Testis (tissue), 3 donors: ENCODE results near the gene KRT2. TPM values are rescaled to one million over a fixed set of nuclear protein-coding genes. Genes with fewer than 3 reads are reported as not detected.

Experiments used
- DNase-seq: peaks from one replicate; pipeline ENCODE4 v3.0.0-alpha.2; 2019
- H3K27ac ChIP-seq, 2 donors: fragments of 200-600 bp; sonication (generic); one replicate each; pipeline ENCODE4 v1.5.1; 2019
- H3K27me3 ChIP-seq: fragments of 200-600 bp; sonication (generic); one replicate; pipeline ENCODE4 v1.5.1; 2019
- H3K36me3 ChIP-seq: fragments of 200-600 bp; sonication (generic); one replicate; pipeline ENCODE4 v1.5.1; 2017; ENCODE audit warnings: low read depth; ENCODE audit errors: missing control alignments
- H3K4me1 ChIP-seq: fragments of 200-600 bp; sonication (generic); one replicate; pipeline ENCODE4 v1.5.1; 2019
- H3K4me3 ChIP-seq, 2 donors: fragments of 200-600 bp; sonication (generic); one replicate each; pipeline ENCODE4 v1.5.1; 2017 to 2019
- H3K9me3 ChIP-seq: fragments of 200-600 bp; sonication (generic); one replicate; pipeline ENCODE4 v1.5.1; 2017
- POLR2A ChIP-seq: fragments of 450-650 bp; IDR thresholded peaks from one replicate; pipeline ENCODE4 v1.6.1; 2017; ENCODE audit warnings: antibody characterized with exemption, mild to moderate bottlenecking, moderate library complexity
- whole genome bisulfite sequencing, 2 donors: methylation state at CpG; one replicate each; pipeline ENCODE4 v1.1.5; 2018; 5-methylcytosine and 5-hydroxymethylcytosine counted together
- intact Hi-C: fragments of 100-400 bp; cut with DNase I; formaldehyde crosslinking; loops from one replicate; pipeline ENCODE4 v1.15.1; 2023; ENCODE audit warnings: low total_unique reads
- polyA plus RNA-seq: library from polyadenylated mRNA; stranded (reverse); fragments of 350-450 nt; fragmentation: Illumina TruSeq; extraction: RNeasy Lipid Tissue Mini Kit (QIAGEN cat#74804); gene quantifications from one replicate; pipeline ENCODE4 v1.2.3, GENCODE V29; 2014; ENCODE audit warnings: low read depth, low replicate concordance; ENCODE audit not compliant: insufficient read depth
- total RNA-seq, 2 donors: library from RNA; depleted of rRNA; stranded (reverse); fragments of >200 nt; gene quantifications; one replicate each; pipeline ENCODE4 v1.2.3, GENCODE V29; 2016
- TF ChIP-seq, protein P1 (sequence below), 3 experiments: fragments of 450-650 bp in 2 of 3; fragments of 200-600 bp in 1 of 3; sonication (generic) in 1 of 3; IDR thresholded peaks; one replicate each; pipeline ENCODE4 v1.5.1; 2016 to 2019; ENCODE audit warnings: antibody characterized with exemption in 3 of 3, mild to moderate bottlenecking in 2 of 3, moderate library complexity in 1 of 3

Gene KRT2
- total and polyA plus RNA-seq, 3 donors from 2014 or later: not detected

DNA sequence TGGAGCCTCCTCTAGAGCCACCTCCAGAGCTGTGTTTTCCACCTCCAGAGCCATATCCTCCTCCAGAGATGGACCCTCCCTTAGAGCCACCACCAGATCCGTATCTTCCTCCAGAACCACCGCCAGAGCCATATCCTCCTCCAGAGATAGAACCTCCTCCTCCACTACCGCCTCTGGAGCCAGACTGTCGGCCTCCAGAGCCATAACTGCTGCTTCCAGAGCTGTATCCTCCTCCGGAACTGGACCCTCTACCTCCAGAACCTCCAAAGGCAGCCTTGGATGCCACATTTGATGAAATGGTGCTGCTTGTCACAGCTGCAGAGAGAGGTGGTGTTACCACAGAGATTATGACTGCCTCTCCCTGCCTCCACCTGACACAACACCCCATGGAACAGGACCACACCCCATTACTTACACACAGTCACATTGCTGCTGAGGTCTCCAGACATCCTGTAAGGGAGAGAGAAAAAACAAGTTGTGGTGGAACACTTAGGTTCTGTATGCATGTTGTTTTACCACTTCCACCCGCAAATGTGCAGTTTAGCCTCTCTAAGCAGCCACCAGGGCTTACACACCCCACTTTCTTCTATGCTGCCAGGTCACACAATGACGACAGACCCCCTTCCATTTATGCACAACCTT, 6.8 kb downstream of the KRT2 start:
- intact Hi-C loops: no loop called here
- Histone ChIP-seq H3K4me1 (no peaks in the 10 kb centered on the region), H3K27ac (no peak overlapping the region), H3K4me3 (no peak overlapping the region), H3K9me3 (no peaks in the 10 kb centered on the region), H3K36me3 (no peaks in the 10 kb centered on the region), H3K27me3 (no peaks in the 10 kb centered on the region)
- no peak for DNase-seq
- 79 to 81% methylated on average over 7 of the region's 7 CpGs for WGBS, 2 donors
- TF ChIP-seq POLR2A: no peak
- TF ChIP-seq, protein P1, sequence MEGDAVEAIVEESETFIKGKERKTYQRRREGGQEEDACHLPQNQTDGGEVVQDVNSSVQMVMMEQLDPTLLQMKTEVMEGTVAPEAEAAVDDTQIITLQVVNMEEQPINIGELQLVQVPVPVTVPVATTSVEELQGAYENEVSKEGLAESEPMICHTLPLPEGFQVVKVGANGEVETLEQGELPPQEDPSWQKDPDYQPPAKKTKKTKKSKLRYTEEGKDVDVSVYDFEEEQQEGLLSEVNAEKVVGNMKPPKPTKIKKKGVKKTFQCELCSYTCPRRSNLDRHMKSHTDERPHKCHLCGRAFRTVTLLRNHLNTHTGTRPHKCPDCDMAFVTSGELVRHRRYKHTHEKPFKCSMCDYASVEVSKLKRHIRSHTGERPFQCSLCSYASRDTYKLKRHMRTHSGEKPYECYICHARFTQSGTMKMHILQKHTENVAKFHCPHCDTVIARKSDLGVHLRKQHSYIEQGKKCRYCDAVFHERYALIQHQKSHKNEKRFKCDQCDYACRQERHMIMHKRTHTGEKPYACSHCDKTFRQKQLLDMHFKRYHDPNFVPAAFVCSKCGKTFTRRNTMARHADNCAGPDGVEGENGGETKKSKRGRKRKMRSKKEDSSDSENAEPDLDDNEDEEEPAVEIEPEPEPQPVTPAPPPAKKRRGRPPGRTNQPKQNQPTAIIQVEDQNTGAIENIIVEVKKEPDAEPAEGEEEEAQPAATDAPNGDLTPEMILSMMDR (IDR thresholded peaks at IDR 0.05): no peak

DNA sequence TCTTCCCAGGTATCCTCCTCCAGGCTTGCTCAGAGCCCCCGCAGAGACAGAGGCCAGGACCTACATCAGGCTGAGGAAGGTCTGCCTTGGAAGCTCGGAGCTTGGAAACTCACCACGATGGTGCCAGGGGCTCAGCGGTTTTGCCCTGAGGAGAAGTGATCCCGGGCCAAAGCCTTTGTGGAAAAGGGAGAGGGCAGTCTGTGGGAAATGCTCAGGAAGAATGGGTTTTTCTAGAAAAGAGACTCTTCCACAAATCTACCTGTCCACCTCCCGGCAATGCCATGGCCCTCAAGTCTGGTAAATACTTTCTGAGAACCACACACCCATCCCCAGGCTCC, 8.0 kb downstream of the KRT2 start:
- H3K36me3 ChIP-seq: no peaks in the 10 kb centered on the region
- no peaks in the 10 kb centered on the region for H3K27me3 ChIP-seq
- H3K4me3 ChIP-seq: no peak overlapping the region
- no peak overlapping the region for H3K27ac ChIP-seq
- intact Hi-C loops: no loop called here
- TF ChIP-seq, protein P1 (IDR thresholded peaks at IDR 0.05): no peak
- no peak for TF ChIP-seq POLR2A
- no peaks in the 10 kb centered on the region for H3K4me1 ChIP-seq
- no peaks in the 10 kb centered on the region for H3K9me3 ChIP-seq
- DNase-seq: no peak
- 96 to 100% methylated on average over 5 to 6 of the region's 6 CpGs for WGBS, 2 donors

DNA sequence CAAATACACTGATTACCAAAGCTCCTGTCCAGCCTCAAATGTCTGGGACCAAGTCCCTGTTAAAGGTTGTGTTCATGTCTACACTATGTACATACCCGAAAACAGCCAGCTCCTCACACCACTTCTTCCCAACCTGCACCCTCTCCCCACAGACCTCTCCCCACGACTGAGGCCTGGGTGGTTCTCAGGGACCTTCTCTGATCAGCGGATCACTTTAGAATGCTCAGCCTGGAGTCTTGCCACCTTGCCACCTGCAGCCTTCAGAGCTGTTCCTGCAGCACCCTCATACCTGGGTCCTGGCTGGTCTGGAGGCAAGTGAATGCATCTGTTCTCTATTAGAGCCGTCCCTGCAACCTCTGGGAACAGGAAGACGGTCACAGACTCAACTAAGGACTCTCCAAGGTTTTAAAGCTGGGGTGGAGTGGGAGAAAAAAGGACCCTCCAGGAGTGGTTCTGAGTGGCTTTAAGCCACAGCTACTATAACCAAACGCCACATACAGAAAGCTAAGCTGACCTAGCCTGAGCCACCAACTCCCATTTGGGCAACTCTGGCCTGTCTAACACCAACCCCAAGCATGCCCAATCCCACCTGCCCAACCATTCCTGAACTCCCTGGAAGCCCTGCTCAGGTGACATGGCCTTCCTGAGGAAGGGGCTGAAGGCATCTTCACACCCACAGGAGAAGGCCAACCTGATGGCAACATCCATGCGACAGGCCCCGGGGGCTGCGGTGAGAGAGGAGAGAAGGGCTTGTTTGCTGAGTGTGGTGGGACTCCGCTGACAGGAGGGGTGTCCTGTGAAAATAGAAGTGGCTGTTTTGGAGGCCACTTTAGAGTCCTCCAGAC, 8.6 kb downstream of the KRT2 start:
- no peak overlapping the region for H3K4me3 ChIP-seq
- intact Hi-C loops: no loop called here
- H3K27me3 ChIP-seq: no peaks in the 10 kb centered on the region
- WGBS, 2 donors: 84 to 97% methylated on average over 7 to 10 of the region's 10 CpGs
- H3K27ac ChIP-seq: no peak overlapping the region
- no peaks in the 10 kb centered on the region for H3K4me1 ChIP-seq
- H3K36me3 ChIP-seq: no peaks in the 10 kb centered on the region
- no peak for DNase-seq
- H3K9me3 ChIP-seq: no peaks in the 10 kb centered on the region
- no peak for TF ChIP-seq POLR2A
- TF ChIP-seq, protein P1 (IDR thresholded peaks at IDR 0.05): no peak

DNA sequence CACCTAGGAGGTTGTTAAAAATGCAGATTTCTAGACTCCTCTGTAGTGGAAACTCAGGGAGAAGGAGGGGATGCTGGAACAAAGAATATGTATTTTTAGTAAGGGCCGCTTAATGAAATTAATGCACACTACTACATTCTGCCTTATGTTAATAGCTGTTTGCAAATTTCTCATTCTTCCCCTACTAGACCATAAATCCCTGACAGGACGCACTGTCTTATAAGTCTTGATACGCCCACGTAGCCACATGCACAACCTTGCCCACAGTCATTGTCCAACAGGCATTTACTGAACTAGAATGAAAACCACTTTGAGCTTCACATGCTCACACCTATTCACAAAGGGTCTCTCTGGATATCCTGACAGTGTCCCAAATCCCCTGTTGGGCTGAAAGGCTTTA, 10.5 kb downstream of the KRT2 start:
- H3K27me3 ChIP-seq: no peaks in the 10 kb centered on the region
- TF ChIP-seq, protein P1 (IDR thresholded peaks at IDR 0.05): no peak
- TF ChIP-seq POLR2A: no peak
- DNase-seq: no peak
- H3K4me3 ChIP-seq: no peak overlapping the region
- 64 to 74% methylated on average over 4 of the region's 4 CpGs for WGBS, 2 donors
- no peaks in the 10 kb centered on the region for H3K4me1 ChIP-seq
- H3K36me3 ChIP-seq: no peaks in the 10 kb centered on the region
- H3K27ac ChIP-seq: no peak overlapping the region
- intact Hi-C loops: no loop called here
- no peaks in the 10 kb centered on the region for H3K9me3 ChIP-seq
